ENCODE results near the gene PERP. TPM values are rescaled to one million over a fixed set of nuclear protein-coding genes. Genes with fewer than 3 reads are reported as not detected.

The PERP gene
- total RNA-seq, 1 experiment from 2014 or later: 103 TPM

DNA sequence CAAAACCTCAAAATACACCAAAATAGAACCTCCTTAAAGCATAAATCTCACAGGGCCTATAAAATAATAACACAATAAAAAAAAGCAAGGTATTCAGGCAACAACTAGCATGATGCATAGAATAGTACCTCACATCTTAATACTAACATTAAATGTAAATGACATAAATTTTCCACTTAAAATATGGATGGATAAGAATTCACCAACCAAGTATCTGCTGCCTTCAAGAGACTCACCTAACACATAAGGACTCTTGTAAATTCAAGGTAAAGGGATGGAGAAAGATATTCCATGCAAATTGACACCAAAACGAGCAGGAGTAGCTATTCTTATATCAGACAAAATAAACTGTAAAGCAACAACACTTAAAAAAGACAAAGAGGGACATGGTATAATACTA is 52.2 kb downstream of the PERP start:
- BruUV-seq (replicated peaks): no TSS peak
- no peak overlapping the region for H3K4me3 Mint-ChIP-seq (ENCODE audit: low read depth, unreplicated experiment)
- peaks cover 3% of the 10 kb centered on the region for H3K9me3 Mint-ChIP-seq (ENCODE audit: low read depth, unreplicated experiment)
- TF ChIP-seq, protein P1, sequence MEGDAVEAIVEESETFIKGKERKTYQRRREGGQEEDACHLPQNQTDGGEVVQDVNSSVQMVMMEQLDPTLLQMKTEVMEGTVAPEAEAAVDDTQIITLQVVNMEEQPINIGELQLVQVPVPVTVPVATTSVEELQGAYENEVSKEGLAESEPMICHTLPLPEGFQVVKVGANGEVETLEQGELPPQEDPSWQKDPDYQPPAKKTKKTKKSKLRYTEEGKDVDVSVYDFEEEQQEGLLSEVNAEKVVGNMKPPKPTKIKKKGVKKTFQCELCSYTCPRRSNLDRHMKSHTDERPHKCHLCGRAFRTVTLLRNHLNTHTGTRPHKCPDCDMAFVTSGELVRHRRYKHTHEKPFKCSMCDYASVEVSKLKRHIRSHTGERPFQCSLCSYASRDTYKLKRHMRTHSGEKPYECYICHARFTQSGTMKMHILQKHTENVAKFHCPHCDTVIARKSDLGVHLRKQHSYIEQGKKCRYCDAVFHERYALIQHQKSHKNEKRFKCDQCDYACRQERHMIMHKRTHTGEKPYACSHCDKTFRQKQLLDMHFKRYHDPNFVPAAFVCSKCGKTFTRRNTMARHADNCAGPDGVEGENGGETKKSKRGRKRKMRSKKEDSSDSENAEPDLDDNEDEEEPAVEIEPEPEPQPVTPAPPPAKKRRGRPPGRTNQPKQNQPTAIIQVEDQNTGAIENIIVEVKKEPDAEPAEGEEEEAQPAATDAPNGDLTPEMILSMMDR (IDR thresholded peaks at IDR 0.05; ENCODE audit: unreplicated experiment): no peak
- no peaks in the 10 kb centered on the region for H3K27me3 Mint-ChIP-seq (ENCODE audit: unreplicated experiment)
- DNase-seq: no peak
- CTCF ChIA-PET: no interaction called here
- intact Hi-C loops (cut with micrococcal nuclease; ENCODE audit: unreplicated experiment): no loop called here
- peaks cover 16% of the 10 kb centered on the region for H3K4me1 Mint-ChIP-seq (ENCODE audit: low read depth, unreplicated experiment)
- H3K27ac Mint-ChIP-seq (ENCODE audit: unreplicated experiment): no peak overlapping the region
- no peaks in the 10 kb centered on the region for H3K36me3 Mint-ChIP-seq (ENCODE audit: insufficient read depth, unreplicated experiment)

DNA sequence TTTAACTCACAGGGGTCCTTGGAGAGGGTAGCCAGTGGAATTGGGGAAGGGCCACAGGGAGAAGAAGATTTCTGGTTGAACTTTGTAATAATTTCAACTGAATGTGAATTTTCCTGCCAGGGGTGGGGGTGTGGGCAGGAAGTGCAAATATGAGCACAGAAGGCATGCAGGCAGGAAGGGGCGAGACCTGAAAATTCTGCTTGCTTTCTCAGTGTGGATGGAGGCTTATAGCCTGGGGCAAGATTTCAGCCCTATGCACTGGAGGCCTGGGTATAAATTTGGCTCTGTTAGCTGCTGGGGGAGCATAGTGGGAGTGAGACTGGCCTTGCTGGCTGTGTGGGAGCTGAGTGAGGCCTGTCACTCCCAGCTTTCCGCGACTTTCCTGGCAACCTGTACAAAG is 54.4 kb downstream of the PERP start:
- peaks cover 3% of the 10 kb centered on the region for H3K9me3 Mint-ChIP-seq (ENCODE audit: low read depth, unreplicated experiment)
- no peaks in the 10 kb centered on the region for H3K27me3 Mint-ChIP-seq (ENCODE audit: unreplicated experiment)
- H3K4me1 Mint-ChIP-seq (ENCODE audit: low read depth, unreplicated experiment): peaks cover 16% of the 10 kb centered on the region
- CTCF ChIA-PET: no interaction called here
- DNase-seq: peak; percentile 4
- H3K36me3 Mint-ChIP-seq (ENCODE audit: insufficient read depth, unreplicated experiment): no peaks in the 10 kb centered on the region
- H3K4me3 Mint-ChIP-seq (ENCODE audit: low read depth, unreplicated experiment): no peak overlapping the region
- BruUV-seq (replicated peaks): no TSS peak
- TF ChIP-seq, protein P1 (IDR thresholded peaks at IDR 0.05; ENCODE audit: unreplicated experiment): no peak
- H3K27ac Mint-ChIP-seq (ENCODE audit: unreplicated experiment): no peak overlapping the region
- intact Hi-C loops (cut with micrococcal nuclease; ENCODE audit: unreplicated experiment): no loop called here

DNA sequence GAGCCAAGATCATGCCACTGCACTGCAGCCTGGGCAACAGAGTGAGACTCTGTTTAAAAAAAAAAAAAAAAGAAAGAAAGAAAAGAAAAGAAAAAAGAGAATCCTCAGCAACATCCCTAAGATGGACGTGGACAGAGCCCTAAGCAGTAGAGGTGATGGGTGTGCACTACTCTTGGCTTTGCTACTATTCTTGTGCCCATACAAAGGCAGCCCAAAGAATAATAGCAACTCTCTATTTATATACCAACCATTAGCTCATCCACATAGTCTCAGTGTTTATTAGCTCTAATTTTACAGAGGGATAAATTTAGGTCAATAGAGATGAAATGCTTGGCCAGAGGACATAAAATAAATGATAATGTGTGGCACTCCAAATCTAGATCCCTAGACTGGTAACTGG is 62.2 kb downstream of the PERP start:
- TF ChIP-seq, protein P1 (IDR thresholded peaks at IDR 0.05; ENCODE audit: unreplicated experiment): no peak
- Mint-ChIP-seq H3K27ac (ENCODE audit: unreplicated experiment) (no peak overlapping the region), H3K27me3 (ENCODE audit: unreplicated experiment) (no peaks in the 10 kb centered on the region), H3K4me3 (ENCODE audit: low read depth, unreplicated experiment) (no peak overlapping the region), H3K9me3 (ENCODE audit: low read depth, unreplicated experiment) (no peaks in the 10 kb centered on the region), H3K4me1 (ENCODE audit: low read depth, unreplicated experiment) (no peaks in the 10 kb centered on the region), H3K36me3 (ENCODE audit: insufficient read depth, unreplicated experiment) (no peaks in the 10 kb centered on the region)
- DNase-seq: no peak
- intact Hi-C loops (cut with micrococcal nuclease; ENCODE audit: unreplicated experiment): no loop called here
- CTCF ChIA-PET: interaction anchor here (1.2 kb wide), 1 partner anchor 41 kb away, joined by 3 read pairs; no protein-coding TSS in a partner anchor
- BruUV-seq (replicated peaks): no TSS peak

DNA sequence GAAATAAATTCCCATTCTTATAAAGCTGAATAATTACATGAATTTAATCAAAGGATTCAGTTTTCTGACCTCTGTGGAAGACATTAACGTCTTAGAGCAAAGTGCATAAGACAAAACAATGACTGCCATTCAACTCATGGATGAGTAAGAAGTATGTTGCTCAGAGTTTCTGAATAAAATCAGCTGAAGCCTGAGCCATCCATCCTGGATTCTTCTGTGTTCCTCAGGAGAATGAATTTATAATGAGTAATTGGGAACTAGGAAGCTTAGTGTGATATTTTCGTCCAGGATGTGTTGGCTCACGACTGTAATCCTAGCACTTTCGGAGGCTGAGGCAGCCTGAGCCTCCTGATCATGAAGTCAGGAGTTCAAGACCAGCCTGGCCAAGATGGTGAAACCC is 62.8 kb downstream of the PERP start:
- intact Hi-C loops (cut with micrococcal nuclease; ENCODE audit: unreplicated experiment): no loop called here
- CTCF ChIA-PET: interaction anchor here (1.2 kb wide), 1 partner anchor 40 kb away, joined by 3 read pairs; no protein-coding TSS in a partner anchor
- H3K27me3 Mint-ChIP-seq (ENCODE audit: unreplicated experiment): no peaks in the 10 kb centered on the region

More for the DNA sequence above, 62.8 kb downstream of the PERP start:
- Mint-ChIP-seq H3K4me3 (ENCODE audit: low read depth, unreplicated experiment) (no peak overlapping the region), H3K36me3 (ENCODE audit: insufficient read depth, unreplicated experiment) (no peaks in the 10 kb centered on the region), H3K9me3 (ENCODE audit: low read depth, unreplicated experiment) (no peaks in the 10 kb centered on the region), H3K4me1 (ENCODE audit: low read depth, unreplicated experiment) (no peaks in the 10 kb centered on the region), H3K27ac (ENCODE audit: unreplicated experiment) (no peak overlapping the region)
- TF ChIP-seq, protein P1 (IDR thresholded peaks at IDR 0.05; ENCODE audit: unreplicated experiment): no peak
- no peak for DNase-seq
- BruUV-seq (replicated peaks): no TSS peak

Other genes starting within 250 kb of the PERP start
- gene TNFAIP3, start 240.2 kb downstream of the PERP start, total RNA-seq (2022): 19.4 and 22.6 TPM in 2 replicates
- gene ARFGEF3, start 54.5 kb upstream of the PERP start, total RNA-seq (2022): 15.4 and 16.3 TPM in 2 replicates
- not detected in 2 replicates for gene PBOV1, start 111.1 kb upstream of the PERP start, total RNA-seq (2022)